GM12892 (cell line): ENCODE measurements around the gene ADAMTSL3.

Experiments used
- POLR2A ChIP-seq: IDR thresholded peaks from 2 replicates; pipeline ENCODE4 v1.6.1; 2011; ENCODE audit warnings: low read depth, low read length, control low read depth
- TAF1 ChIP-seq: IDR thresholded peaks from 2 replicates; pipeline ENCODE4 v1.6.1; 2011; ENCODE audit warnings: low read depth, mild to moderate bottlenecking, control low read depth, low read length, borderline replicate concordance

- TF ChIP-seq POLR2A (no peak), TAF1 (no peak)
Observed at GRCh38 chr15:83980637-83981036, 326.7 kb downstream of the ADAMTSL3 start.
